Posterior cingulate gyrus (tissue), 11 donors: ENCODE measurements around the gene DENND10.
"Not testable (repeated sequence)": the region's sequence is repeated elsewhere in the genome, so short reads cannot be mapped to it uniquely, and the experiment has no call there.

ENCODE experiments used
- DNase-seq, 10 donors: peaks; one replicate each; pipeline versions ENCODE4 v3.0.0 to v3.0.0-alpha.2; 2020 to 2021; ENCODE audit warnings: mixed read lengths in 3 of 10
- intact Hi-C: fragments of 100-400 bp; cut with DNase I; formaldehyde crosslinking; loops from one replicate; pipeline ENCODE4 v1.15.1; 2023

DENND10 gene

GRCh38 chr10:119125942-119126341 lies 22.0 kb downstream of the DENND10 start:
- DNase-seq = no peak
- intact Hi-C loops = no loop called here

DNA sequence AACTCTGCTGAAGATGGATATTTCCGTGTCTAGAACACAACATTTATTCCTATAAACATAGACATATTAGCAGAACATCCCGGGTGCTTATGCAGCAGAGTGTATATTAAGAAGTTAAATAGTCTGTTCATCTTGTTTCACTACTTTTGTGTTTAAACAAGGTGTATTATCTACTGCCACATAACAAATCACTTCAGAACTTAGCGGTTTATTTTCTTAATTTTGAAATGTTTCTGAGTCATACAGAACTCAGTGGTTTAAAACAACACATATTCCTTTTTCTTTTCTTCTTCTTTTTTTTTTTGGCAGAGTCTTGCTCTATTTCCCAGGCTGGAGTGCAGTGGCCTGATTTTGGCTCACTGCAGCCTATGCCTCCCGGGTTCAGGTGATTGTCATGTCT lies 25.8 kb downstream of the DENND10 start:
- no peak for DNase-seq
- intact Hi-C loops = no loop called here

DNA sequence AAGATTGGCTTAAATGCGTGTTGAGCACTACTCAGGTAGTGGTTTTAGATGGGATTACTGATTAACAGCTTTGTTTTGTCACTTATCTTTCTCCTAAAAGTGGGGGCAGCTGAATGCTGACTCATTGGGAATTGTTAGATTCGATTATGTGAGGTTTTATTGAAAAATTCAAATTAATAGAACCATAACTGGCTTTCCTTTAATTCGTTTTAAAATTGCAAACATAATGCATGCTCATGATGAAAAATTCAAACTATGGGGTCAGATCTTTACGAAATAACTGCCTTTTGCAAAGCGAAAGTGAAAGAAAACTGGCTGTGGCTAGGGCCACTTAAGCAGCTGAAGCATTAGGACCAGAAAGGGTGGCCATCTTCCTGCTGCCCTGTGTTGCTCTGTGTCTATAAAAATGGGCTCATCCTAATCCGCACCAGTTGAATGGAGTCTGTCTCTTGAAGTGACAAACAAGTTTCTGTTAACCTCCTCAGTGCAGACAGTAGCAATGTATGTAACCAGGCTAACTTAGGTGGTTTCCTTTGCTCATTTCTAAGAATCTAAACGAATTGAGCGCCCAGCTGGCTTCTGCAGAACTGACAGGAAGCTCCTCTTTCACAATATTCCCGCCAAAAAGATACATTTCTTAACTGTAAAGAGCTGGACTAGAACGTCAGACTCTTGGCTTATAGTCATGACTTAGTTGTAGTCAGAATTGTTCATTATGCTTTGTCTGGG lies 27.8 kb downstream of the DENND10 start:
- intact Hi-C loops = no loop called here
- no peak for DNase-seq

GRCh38 chr10:119132521-119133345 lies 28.8 kb downstream of the DENND10 start:
- DNase-seq = peak in 9 of 10 donors; percentile 31 to 91 (median 46)
- intact Hi-C loops = no loop called here

DNA sequence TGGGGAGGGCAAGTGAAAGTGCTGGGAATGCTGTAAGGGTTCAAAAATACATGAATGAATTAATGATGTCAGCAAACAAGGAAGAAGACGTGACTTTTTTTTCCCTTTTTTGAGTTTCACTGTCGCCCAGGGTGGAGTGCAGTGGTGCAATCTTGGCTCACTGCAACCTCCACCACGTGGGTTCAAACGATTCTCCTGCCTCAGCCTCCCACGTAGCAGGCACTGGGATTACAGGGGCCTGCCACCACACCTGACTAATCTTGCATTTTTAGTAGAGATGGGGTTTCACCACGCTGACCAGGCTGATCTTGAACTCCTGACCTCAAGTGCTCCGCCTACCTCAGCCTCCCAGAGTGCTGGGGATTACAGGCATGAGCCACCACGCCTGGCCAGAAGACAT lies 30.0 kb downstream of the DENND10 start:
- intact Hi-C loops = no loop called here
- DNase-seq = no peak

DNA sequence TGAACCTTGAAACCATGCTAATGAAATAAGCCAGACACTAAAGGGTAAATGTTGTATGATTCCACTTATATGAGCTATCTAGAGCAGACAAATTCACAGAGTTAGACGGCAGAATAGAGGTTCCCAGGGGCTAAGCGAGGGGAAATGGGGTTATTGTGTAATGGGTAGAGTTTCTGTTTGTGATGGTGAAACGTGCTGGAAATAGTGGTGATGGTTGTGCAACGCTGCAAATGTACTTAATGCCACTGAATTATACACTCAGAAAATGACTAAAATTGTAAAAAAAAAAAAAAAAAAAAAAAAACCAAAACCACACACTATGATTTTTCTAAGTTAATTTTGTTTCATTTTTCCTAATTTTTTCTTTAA lies 31.6 kb downstream of the DENND10 start:
- intact Hi-C loops = no loop called here
- no peak for DNase-seq

GRCh38 chr10:119136084-119136483 lies 32.2 kb downstream of the DENND10 start:
- intact Hi-C loops = no loop called here
- DNase-seq = no peak

- DNase-seq, intact Hi-C loops: not testable (repeated sequence)
These were observed 34.0 kb downstream of the DENND10 start for GRCh38 chr10:119137878-119138277.

- intact Hi-C loops = no loop called here
These were observed 34.7 kb downstream of the DENND10 start for GRCh38 chr10:119138346-119139306.

GRCh38 chr10:119139464-119140067 lies 35.7 kb downstream of the DENND10 start:
- peak in 5 of 10 donors; percentile 25 to 90 (median 39) for DNase-seq
- intact Hi-C loops = no loop called here

More at GRCh38 chr10:119138346-119139306, 34.7 kb downstream of the DENND10 start:
- no peak for DNase-seq

GRCh38 chr10:119140603-119141245 lies 36.8 kb downstream of the DENND10 start:
- intact Hi-C loops = no loop called here
- peak in 1 of 10 donors; percentile 69 for DNase-seq

DNA sequence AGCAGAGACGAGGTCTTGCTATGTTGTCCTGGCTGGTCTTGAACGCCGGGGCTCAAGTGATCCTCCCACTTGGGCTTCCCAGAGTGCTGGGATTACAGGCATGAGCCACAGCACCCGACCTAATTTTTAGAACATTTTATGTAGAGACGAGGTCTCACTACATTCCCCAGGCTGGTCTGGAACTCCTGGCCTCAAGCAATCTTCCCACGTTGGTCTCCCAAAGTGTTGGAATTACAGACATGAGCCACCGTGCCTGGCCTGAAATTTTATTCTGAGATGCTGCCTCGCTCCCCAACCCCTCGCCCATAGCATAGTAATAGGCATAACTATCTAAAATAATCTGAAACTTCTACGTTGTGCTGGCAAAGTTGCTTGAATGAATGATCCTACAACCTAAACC lies 39.7 kb downstream of the DENND10 start:
- peak in 1 of 10 donors; percentile 17 for DNase-seq
- intact Hi-C loops = no loop called here

DNA sequence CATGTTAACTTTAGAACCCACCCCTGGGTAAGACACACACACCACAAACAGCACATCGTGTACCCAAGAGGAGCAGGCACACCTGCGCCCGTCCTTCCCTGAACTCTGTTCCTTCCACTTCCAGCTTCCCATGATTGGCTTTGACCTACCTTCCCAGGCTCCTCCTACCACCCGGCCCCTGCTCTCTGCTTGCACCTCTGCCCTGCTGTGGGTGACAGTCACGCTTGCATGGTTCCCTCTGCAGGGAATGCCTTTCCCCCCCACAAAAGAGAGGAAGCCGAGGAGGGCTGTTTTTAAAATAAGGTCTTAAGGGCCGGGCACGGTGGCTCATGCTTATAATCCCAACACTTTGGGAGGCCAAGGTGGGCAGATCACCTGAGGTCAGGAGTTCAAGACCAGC lies 45.2 kb downstream of the DENND10 start:
- DNase-seq = peak in 1 of 10 donors; percentile 22
- intact Hi-C loops = no loop called here

- intact Hi-C loops = no loop called here
- peak in 1 of 10 donors; percentile 21 for DNase-seq
These were observed 45.8 kb downstream of the DENND10 start for GRCh38 chr10:119149729-119150128.

GRCh38 chr10:119151601-119152000 lies 47.7 kb downstream of the DENND10 start:
- DNase-seq = peak in 1 of 10 donors; percentile 24
- intact Hi-C loops = not testable (repeated sequence)

- DNase-seq = no peak
- intact Hi-C loops = no loop called here
These were observed 49.1 kb downstream of the DENND10 start for GRCh38 chr10:119153041-119153440.

- DNase-seq = peak in 1 of 10 donors; percentile 70
- intact Hi-C loops = no loop called here
These were observed 49.7 kb downstream of the DENND10 start for GRCh38 chr10:119153661-119154060.

DNA sequence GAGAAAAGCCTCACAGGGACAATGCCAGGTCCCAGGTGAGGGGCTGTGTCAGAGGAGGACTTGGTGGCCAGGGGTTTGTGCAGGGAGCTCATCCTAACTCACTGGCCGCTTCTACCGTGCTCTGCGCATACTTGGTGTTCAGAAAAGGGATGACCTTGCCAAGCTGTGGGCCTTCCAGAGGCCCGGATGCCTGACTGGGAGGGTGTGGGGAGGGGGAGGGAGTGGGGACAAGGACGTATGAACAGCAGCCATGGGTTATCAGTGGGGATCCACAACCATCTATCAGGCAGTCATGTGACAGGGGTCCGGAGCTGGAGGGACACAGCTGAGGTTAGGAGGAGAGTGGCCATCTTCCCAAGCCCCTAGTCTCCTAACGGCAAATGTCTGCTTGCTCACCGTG lies 55.4 kb downstream of the DENND10 start:
- peak in 1 of 10 donors; percentile 27 for DNase-seq
- intact Hi-C loops = no loop called here

- intact Hi-C loops = no loop called here
- DNase-seq = peak in 3 of 10 donors; percentile 23 to 82 (median 26)
These were observed 58.0 kb downstream of the DENND10 start for GRCh38 chr10:119161680-119162451.
